ENCODE results near the gene BBS7.

The BBS7 gene

GRCh38 chr4:121869841-121870822, at the start of gene BBS7:
Gene BBS7, minus strand, starts transcription at chr4:121870474. Its CDS starts 161 bp downstream, at chr4:121870313.
- TF ChIP-seq, protein P1, sequence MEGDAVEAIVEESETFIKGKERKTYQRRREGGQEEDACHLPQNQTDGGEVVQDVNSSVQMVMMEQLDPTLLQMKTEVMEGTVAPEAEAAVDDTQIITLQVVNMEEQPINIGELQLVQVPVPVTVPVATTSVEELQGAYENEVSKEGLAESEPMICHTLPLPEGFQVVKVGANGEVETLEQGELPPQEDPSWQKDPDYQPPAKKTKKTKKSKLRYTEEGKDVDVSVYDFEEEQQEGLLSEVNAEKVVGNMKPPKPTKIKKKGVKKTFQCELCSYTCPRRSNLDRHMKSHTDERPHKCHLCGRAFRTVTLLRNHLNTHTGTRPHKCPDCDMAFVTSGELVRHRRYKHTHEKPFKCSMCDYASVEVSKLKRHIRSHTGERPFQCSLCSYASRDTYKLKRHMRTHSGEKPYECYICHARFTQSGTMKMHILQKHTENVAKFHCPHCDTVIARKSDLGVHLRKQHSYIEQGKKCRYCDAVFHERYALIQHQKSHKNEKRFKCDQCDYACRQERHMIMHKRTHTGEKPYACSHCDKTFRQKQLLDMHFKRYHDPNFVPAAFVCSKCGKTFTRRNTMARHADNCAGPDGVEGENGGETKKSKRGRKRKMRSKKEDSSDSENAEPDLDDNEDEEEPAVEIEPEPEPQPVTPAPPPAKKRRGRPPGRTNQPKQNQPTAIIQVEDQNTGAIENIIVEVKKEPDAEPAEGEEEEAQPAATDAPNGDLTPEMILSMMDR (IDR thresholded peaks at IDR 0.05; ENCODE audit: insufficient read depth, missing control alignments), result no peak
- DNase-seq (ENCODE audit: insufficient read length, low spot score), result peak; percentile 57
- peak; percentile 56 for FAIRE-seq

DNA sequence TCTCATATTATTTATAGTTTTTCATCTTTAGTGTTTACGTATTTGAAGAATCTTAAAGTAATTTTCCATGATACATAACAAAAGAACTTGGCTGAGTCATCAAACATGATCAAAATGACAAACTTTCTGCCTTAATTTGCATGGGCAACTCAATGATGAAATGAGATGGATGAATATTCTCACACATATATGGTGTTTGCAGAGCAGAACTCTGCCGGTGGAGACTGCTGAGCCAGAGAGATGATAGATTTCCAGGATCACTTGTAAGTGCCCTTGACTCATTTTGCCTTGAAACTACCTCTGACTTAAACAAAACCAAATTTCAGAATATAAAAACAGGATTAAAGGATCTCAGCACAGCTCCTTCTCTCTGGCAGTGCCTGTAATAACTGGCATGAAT, 43.4 kb upstream of the BBS7 start:
- TF ChIP-seq, protein P1 (IDR thresholded peaks at IDR 0.05; ENCODE audit: insufficient read depth, missing control alignments), result no peak
- no peak for DNase-seq (ENCODE audit: insufficient read length, low spot score)
- FAIRE-seq, result no peak

- DNase-seq (ENCODE audit: insufficient read length, low spot score), result no peak
- no peak for FAIRE-seq
- TF ChIP-seq, protein P1 (IDR thresholded peaks at IDR 0.05; ENCODE audit: insufficient read depth, missing control alignments), result no peak
Measured at GRCh38 chr4:121908346-121908745, 38.1 kb upstream of the BBS7 start.

DNA sequence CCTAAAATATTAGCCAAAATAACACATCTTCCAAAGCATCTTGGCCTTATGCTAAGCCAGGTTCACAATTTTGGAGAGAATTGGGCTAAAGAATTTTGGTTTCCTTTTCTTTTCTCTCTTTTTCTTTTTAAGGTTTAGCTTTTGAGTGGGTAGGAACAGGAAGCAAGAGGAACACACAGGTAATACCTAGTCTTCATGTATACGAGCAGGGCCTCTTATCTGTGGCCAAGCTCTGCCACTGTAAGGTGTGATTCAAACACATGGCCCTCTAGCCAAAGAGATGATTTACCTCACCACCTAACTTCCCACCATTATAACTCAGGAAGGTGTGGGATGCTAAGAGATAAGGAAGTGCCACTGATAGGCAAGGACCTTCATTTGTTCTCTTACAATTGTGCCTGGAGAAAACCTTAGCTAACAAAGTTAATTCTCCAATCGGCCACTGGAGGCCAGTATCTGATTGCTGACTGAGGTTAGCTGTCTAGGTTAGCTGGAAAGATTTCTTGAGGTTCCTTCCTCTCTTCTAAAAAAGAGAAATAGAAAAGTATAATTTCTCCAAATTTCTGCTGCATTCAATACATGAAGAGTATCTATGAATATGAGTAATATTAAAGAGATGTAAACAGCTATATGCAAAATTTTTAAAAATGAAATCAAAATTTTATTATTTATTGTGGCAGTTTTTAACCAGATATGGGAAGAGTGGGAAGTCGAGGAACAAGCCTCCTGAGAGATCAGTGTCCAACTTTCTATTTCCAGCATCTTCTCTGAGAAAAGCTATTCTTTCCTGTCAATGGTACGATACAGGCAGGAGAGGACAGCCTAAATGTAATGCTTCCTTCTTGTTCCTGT, 30.1 kb upstream of the BBS7 start:
- DNase-seq (ENCODE audit: insufficient read length, low spot score) (no peak), FAIRE-seq (peak; percentile 21)
- TF ChIP-seq, protein P1 (IDR thresholded peaks at IDR 0.05; ENCODE audit: insufficient read depth, missing control alignments), result peak; percentile 90

DNA sequence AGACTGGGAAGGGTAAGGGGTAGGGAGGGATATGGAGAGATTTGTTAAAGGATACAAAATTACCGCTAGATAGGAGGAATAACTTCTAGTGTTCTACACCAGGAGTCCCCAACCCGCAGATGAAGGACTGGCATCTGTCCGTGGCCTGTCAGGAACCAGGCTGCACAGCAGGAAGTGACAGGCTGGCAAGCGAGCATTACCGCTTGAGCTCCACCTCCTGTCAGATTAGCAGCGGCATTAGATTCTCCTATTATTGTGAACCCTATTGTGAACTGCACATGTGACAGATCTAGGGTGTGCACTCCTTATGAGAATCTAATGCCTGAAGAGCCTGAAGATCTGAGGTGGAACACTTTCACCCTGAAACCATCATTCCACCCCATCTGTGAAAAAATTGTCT, 27.9 kb upstream of the BBS7 start:
- no peak for FAIRE-seq

GRCh38 chr4:121888134-121888533, 17.9 kb upstream of the BBS7 start:
- FAIRE-seq (no peak), DNase-seq (ENCODE audit: insufficient read length, low spot score) (no peak)
- TF ChIP-seq, protein P1 (IDR thresholded peaks at IDR 0.05; ENCODE audit: insufficient read depth, missing control alignments), result no peak

More for the DNA sequence above, 27.9 kb upstream of the BBS7 start:
- DNase-seq (ENCODE audit: insufficient read length, low spot score), result no peak
- TF ChIP-seq, protein P1 (IDR thresholded peaks at IDR 0.05; ENCODE audit: insufficient read depth, missing control alignments), result no peak

Measured in D721Med (cell line).